HS-5 (cell line): ENCODE results near the gene DLK1.

ENCODE experiments used
- DNase-seq: peaks from one replicate; pipeline ENCODE4 v3.0.0-alpha.2; 2012; ENCODE audit warnings: low read depth

DLK1 gene

DNA sequence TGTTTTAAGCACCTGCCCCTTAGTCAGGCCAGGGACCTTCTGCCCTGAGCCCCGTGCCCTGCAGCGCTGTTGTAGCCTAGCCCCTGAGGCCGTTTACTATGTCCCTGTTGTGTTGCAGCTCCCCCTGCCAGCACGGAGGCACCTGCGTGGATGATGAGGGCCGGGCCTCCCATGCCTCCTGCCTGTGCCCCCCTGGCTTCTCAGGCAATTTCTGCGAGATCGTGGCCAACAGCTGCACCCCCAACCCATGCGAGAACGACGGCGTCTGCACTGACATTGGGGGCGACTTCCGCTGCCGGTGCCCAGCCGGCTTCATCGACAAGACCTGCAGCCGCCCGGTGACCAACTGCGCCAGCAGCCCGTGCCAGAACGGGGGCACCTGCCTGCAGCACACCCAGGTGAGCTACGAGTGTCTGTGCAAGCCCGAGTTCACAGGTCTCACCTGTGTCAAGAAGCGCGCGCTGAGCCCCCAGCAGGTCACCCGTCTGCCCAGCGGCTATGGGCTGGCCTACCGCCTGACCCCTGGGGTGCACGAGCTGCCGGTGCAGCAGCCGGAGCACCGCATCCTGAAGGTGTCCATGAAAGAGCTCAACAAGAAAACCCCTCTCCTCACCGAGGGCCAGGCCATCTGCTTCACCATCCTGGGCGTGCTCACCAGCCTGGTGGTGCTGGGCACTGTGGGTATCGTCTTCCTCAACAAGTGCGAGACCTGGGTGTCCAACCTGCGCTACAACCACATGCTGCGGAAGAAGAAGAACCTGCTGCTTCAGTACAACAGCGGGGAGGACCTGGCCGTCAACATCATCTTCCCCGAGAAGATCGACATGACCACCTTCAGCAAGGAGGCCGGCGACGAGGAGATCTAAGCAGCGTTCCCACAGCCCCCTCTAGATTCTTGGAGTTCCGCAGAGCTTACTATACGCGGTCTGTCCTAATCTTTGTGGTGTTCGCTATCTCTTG is 7.6 kb downstream of the DLK1 start:
- no peak for DNase-seq

- DNase-seq: no peak
These were observed 8.6 kb downstream of the DLK1 start for GRCh38 chr14:100735271-100735670.

- DNase-seq: no peak
These were observed 9.8 kb downstream of the DLK1 start for GRCh38 chr14:100736269-100737180.

DNA sequence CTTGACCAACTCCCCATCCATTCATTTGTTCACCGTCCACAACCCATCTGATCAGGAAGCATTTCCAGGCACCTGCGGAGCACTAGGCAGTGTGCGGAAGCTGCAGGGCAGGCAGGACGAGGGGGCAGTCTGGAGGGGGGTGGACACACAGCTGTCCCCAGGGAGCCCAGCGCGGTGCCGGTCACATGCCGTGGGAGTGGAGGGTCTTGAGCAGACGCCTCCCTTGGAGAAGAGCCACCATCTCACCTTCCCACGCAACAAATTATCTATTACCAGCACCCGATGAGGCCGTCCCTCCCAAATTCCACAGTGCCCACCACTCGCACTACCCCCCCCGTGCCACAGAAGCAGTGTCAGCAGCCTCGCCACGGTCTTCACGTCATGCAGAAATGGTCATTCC is 10.8 kb downstream of the DLK1 start:
- no peak for DNase-seq

DNA sequence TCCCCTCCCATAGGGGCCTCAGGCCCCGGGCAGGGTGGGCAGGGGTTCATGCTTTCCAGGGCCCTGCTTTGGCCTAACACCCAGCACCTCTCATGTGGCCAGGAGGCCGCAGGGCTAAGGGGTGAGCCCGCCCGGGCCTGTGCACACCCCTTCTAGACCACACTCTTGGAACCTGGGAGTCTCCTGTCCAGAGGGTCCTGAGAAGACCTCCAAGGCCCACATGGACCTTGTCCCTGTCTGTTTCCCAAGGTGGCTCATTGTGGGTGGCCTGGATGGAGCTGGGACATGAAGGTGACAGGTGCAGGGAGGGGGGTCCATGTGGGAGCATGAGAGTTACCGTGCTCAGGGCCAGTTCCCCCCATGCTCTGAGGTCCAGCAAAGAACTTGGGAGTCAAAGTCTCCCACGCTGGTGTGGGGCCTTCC is 11.6 kb downstream of the DLK1 start:
- no peak for DNase-seq

- no peak for DNase-seq
These were observed 12.0 kb downstream of the DLK1 start for GRCh38 chr14:100738704-100739131.

DNA sequence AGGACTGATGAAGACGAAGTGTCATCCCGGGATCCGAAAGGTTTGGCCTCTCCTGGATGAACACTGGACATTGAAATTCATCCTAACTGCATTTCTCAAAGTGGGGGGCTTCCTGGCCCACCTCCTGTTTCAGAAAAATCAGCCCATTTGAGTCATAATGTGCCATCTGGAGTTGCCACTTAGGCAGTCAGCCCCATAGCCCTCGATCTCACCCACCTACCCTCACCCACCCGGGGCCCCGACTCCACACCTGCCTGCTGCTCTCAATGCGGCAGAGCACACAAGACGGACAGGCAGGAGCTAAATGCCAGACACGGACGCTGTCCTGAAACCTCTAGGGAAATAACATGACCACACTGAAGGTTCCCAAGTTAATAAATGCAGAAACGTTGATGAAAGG is 12.6 kb downstream of the DLK1 start:
- no peak for DNase-seq

GRCh38 chr14:100740196-100740825 is 13.6 kb downstream of the DLK1 start:
- no peak for DNase-seq

DNA sequence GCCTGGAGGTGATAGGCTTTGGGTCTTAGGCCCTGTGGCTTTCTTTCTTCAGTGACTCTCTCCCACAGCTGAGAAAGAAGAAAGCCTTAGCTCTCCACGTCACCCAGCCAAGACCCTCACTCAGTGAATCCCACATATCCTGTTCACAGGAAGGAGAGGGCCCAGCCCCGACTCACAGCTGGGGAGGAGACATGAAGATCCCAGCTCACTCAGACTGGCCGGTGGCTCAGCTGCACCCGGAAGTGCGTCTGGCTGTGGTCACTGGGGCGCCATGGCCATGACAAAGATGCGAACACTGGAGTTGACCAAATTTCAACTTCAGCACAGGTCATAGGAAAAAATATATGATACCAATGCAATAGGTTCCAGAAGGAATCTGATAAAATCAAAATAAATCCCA is 14.2 kb downstream of the DLK1 start:
- no peak for DNase-seq

GRCh38 chr14:100741966-100742365 is 15.3 kb downstream of the DLK1 start:
- no peak for DNase-seq

DNA sequence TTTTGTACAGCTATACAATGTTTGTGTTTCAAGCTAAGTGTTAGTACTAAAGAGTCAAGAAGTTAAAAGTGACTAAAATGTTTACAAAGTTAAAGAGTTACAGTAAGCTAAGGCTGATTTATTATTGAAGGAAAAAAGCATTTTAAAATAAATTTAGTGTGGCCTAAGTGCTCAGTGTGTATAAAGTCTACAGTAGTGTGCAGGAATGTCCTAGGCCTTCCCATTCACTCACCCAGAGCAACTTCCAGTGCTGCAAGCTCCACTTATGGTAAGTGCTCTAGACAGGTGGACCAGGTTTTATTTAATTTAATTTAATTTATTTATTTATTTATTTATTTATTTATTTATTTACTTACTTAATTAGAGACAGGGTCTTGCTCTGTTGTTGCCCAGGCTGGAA is 19.6 kb downstream of the DLK1 start:
- no peak for DNase-seq

GRCh38 chr14:100747021-100747586 is 20.4 kb downstream of the DLK1 start:
- peak; percentile 89 for DNase-seq

DNA sequence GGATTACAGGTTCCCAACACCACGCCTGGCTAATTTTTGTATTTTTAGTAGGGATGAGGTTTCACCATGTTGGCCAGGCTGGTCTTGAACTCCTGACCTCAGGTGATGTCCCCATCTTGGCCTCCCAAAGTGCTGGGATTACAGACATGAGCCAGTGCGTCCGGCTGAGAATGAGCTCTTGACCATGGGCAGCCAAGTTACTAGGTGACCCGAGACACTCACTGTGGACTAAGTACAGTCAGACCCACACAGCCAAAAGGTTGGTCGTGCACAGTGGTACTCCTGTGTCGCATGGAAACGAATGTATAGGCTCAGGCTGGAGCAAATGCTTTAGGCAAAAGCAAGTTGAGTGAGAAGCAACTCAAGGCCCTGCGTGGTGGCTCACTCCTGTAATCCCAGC is 21.0 kb downstream of the DLK1 start:
- no peak for DNase-seq

DNA sequence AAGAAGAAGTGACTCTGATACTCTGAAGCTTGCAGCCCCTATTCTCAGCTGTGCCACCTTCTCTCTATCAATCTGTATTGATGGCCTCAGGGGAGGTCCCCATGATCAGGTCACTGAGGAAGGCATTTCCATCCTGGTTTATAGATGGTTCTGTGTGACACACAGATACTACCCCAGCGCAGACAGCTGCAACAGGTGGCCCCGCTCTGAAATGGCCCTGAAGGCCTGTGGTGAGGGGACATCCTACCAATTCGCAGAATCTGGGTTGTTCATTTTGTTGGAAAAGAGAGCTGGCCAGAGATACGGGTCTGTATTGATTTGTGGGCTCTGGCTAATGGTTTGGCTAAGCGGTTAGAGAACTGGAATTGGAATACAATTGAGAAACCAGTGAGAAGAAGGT is 21.7 kb downstream of the DLK1 start:
- DNase-seq: no peak

DNA sequence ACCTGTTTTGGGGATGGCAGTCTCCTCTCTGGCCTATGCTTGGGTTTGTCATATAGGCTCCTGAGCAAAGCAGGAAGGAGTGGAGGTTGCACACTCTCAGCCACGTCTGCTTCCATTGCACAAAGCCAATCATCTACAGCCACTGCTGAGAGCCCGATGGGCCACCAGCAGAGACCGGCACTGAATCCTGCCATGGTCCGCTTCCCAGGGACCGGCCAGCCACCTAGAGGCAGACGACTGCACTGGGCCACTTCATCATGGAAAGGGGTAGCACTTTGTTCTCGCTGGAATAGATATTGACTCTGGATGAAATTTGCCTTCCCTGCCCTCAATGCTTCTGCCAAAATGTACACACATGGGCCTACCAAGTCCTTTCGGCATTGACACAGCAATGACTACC is 22.3 kb downstream of the DLK1 start:
- no peak for DNase-seq

DNA sequence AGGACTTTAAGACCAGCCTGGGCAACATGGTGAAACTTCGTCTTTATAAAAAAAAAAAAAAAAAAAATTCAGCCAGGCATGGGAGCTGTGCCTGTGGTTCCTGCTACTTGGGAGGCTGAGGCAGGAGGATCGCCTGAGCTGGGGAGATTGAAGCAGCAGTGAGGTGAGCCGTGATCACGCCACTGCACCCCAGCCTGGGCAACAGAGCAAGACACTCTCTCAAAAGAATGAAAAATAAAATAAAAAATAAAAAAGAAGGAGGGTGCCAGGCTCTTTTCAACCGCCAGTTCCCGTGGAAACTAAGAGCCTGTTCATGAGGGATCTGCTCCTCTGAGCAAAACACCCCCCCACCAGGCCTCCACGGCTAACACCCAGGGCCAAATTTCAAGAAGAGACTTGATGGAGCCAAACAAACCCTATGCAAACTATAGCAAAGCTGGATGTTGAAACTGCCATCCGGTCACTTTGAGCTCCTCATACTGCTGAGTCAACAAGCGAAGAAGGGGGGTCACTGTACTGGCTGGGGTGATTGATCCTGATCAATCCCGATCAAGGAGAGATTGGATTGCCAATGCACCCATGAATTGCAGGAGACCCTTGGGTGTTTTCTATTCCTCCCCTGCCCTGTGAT is 23.4 kb downstream of the DLK1 start:
- no peak for DNase-seq

DNA sequence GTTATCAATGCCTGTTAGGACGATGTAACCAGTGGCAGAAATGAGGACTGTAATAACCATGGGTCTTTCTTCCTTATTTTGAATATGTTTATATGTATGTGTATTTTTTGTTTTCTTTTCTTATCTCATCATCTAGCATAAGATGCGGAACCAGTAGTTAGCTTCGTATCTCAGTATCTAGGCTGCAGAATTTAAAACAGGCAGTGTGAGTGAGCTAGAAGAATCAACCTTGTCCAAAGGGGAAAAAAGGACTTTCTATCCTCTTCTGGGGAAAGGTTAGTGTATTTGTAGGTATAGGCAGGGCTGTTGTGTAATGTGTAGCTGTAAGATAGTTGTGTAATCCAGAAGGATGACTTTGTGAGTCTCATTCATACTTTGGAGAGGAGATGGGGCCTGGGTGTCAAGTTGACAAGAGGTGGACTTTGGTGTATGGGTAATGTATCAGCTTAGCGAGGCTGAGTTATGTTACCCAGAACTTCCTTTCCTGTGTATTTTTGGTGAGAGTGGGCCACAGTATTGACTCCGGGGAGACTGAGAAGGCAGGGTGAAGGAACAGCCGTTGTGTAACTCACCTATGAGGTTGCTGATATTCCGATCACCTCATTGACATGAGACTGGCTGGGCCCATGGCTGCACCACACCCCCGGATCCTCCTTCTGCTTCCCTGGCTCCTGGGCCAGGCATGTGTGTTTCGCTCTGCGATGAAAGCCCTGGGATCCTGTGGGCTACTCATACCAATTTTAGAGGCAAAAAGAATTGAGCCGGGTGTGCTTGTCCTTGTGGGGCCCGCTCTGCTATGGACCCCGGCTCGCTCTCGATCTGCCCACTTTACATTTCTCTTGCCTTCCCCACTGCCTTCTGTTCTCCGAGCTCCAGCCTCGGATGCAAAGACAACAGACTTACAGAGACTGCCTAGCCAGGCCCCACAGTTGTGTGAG is 24.3 kb downstream of the DLK1 start:
- no peak for DNase-seq

DNA sequence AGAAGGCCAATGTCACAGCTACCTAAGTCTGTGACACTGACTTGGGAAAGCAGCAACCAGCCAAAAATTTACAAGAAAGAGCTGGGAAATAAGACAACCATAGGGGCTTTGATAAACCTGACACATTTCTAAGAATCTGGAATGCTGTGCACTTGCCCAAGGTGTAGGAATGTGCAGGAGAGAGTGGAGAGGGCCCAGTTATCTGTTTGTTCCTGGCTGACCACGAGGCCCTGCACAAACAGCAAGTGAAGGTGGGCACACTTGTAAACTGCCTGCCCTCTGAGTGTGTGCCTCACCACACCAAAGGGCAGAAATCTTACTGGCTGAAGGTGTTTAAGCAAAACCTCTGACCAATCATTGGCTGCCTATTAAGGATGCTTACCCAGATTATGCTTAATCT is 27.3 kb downstream of the DLK1 start:
- no peak for DNase-seq

GRCh38 chr14:100755649-100756048 is 29.0 kb downstream of the DLK1 start:
- no peak for DNase-seq

GRCh38 chr14:100761481-100761880 is 34.8 kb downstream of the DLK1 start:
- DNase-seq: peak; percentile 53
